Right lobe of liver (tissue), 4 donors: Measurements from ENCODE around the gene NOC2L.

Source experiments
- CTCF ChIP-seq, 4 donors: fragments of 200-600 bp in 3 of 4; fragments of 450-650 bp in 1 of 4; IDR thresholded peaks; one replicate each; pipeline versions ENCODE4 v1.5.1 to v1.8.0; 2016 to 2022; ENCODE audit warnings: antibody characterized with exemption in 4 of 4, mild to moderate bottlenecking in 2 of 4
- POLR2A ChIP-seq: fragments of 450-650 bp; IDR thresholded peaks from one replicate; pipeline ENCODE4 v1.6.1; 2017; ENCODE audit warnings: antibody characterized with exemption, mild to moderate bottlenecking
- donor health status: DM: no; HTN: no; CAD: no.
- donor health status: DM: no; HTN: no; CAD: no.
- donor health status: DM: no; HTN: yes; CAD: no.

DNA sequence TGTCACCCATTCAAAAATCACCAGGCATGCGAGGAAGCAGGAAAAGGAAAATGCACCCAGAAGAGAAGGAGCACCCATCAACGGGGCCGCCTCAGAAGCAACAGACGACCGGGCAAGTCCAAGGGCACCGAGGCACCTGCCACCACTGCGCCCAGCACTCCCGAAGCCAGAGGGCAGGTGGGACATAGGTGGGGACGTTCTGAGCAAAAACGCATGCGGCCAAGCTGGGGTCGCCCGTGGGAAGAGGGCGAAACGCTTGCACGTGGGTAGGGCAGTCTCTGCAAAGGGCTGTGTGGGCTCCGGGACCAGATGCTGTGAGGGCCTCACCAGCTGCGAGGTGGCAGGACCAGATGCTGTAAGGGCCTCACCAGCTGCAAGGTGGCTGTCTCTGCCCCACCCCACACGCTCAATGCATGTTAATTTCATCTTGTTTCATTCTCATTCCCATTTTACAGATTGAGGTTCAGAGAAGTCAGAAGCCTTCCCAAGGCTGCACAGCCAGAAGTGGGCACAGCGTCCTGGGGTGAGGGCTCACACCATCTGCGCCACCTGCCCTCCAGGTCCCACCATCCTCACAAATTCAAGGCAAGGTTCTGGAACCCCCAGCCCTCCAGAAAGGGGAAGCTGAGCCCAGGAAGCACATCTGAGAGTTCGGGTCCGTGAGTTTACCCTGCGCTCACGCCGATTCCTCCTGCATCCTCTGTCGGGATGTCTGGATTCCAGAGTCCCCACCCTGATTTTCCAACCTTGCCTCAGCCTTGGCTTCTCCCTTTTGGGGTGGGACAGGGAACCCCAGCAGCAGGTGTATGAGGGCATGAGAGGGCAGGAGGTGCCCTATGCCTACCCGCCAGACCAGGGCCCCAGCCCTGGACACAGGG, 43.5 kb downstream of the NOC2L start:
- no peak for TF ChIP-seq CTCF (IDR thresholded peaks at IDR 0.05)
- TF ChIP-seq POLR2A: no peak
